Measurements from ENCODE around the gene MOXD1.
"Not testable (repeated sequence)": the region's sequence is repeated elsewhere in the genome, so short reads cannot be mapped to it uniquely, and the experiment has no call there.

MOXD1 gene

GRCh38 chr6:132282696-132283095 lies 118.6 kb downstream of the MOXD1 start:
- no peak for DNase-seq (ENCODE audit: low spot score)

GRCh38 chr6:132280436-132280835 lies 120.8 kb downstream of the MOXD1 start:
- DNase-seq (ENCODE audit: low spot score): no peak

- peak; percentile 87 for DNase-seq (ENCODE audit: low spot score)
Measured at GRCh38 chr6:132279592-132280139, 121.6 kb downstream of the MOXD1 start.

- no peak for DNase-seq (ENCODE audit: low spot score)
Measured at GRCh38 chr6:132275066-132275970, 126.0 kb downstream of the MOXD1 start.

- no peak for DNase-seq (ENCODE audit: low spot score)
Measured at GRCh38 chr6:132272776-132273175, 128.5 kb downstream of the MOXD1 start.

- no peak for DNase-seq (ENCODE audit: low spot score)
Measured at GRCh38 chr6:132270726-132271402, 130.4 kb downstream of the MOXD1 start.

GRCh38 chr6:132268666-132269065 lies 132.6 kb downstream of the MOXD1 start:
- not testable (repeated sequence) for DNase-seq (ENCODE audit: low spot score)

- DNase-seq (ENCODE audit: low spot score): no peak
Measured at GRCh38 chr6:132268209-132268608, 133.1 kb downstream of the MOXD1 start.

- no peak for DNase-seq (ENCODE audit: low spot score)
Measured at GRCh38 chr6:132265451-132266097, 135.7 kb downstream of the MOXD1 start.

GRCh38 chr6:132264021-132264500 lies 137.2 kb downstream of the MOXD1 start:
- DNase-seq (ENCODE audit: low spot score): no peak

GRCh38 chr6:132261354-132261753 lies 139.9 kb downstream of the MOXD1 start:
- DNase-seq (ENCODE audit: low spot score): no peak

GRCh38 chr6:132259070-132259469 lies 142.2 kb downstream of the MOXD1 start:
- DNase-seq (ENCODE audit: low spot score): no peak

- no peak for DNase-seq (ENCODE audit: low spot score)
Measured at GRCh38 chr6:132257561-132257960, 143.7 kb downstream of the MOXD1 start.

- DNase-seq (ENCODE audit: low spot score): no peak
Measured at GRCh38 chr6:132256457-132256856, 144.8 kb downstream of the MOXD1 start.

GRCh38 chr6:132253906-132254305 lies 147.4 kb downstream of the MOXD1 start:
- no peak for DNase-seq (ENCODE audit: low spot score)

- DNase-seq (ENCODE audit: low spot score): no peak
Measured at GRCh38 chr6:132253211-132253610, 148.1 kb downstream of the MOXD1 start.

- DNase-seq (ENCODE audit: low spot score): no peak
Measured at GRCh38 chr6:132252113-132252512, 149.2 kb downstream of the MOXD1 start.

GRCh38 chr6:132251711-132252110 lies 149.6 kb downstream of the MOXD1 start:
- DNase-seq (ENCODE audit: low spot score): no peak

GRCh38 chr6:132247381-132248159 lies 153.7 kb downstream of the MOXD1 start:
- no peak for DNase-seq (ENCODE audit: low spot score)

- no peak for DNase-seq (ENCODE audit: low spot score)
Measured at GRCh38 chr6:132246632-132247270, 154.5 kb downstream of the MOXD1 start.

GRCh38 chr6:132246120-132246617 lies 155.1 kb downstream of the MOXD1 start:
- no peak for DNase-seq (ENCODE audit: low spot score)
